GM23338 (cell line): ENCODE results near the gene ANO6. TPM values are rescaled to one million over a fixed set of nuclear protein-coding genes. Genes with fewer than 3 reads are reported as not detected.
A peak's percentile ranks its signal among the peaks of the same experiment; 100 is the strongest.

Source experiments
- ATAC-seq: fragments of 200-7000 bp; cut with Tn5 transposase; 3 replicates; pipeline ENCODE4 v1.9.1; 2020
- DNase-seq: peaks from one replicate; pipeline ENCODE4 v3.0.0-alpha.2; 2015; ENCODE audit warnings: low spot score
- H2AFZ ChIP-seq: fragments of 200-600 bp; sonication (generic); 2 replicates; pipeline ENCODE4 v1.8.0; 2016; ENCODE audit warnings: antibody characterized with exemption, mild to moderate bottlenecking, moderate library complexity
- H3F3A ChIP-seq: fragments of 200-600 bp; sonication (generic); replicated peaks from 2 replicates; pipeline ENCODE4 v1.8.0; 2017; ENCODE audit warnings: antibody characterized with exemption, mixed run types, low read depth
- H3K27ac ChIP-seq: fragments of 200-600 bp; sonication (generic); 2 replicates; pipeline ENCODE4 v1.6.1; 2016; ENCODE audit warnings: low read depth
- H3K27me3 ChIP-seq: fragments of 200-600 bp; sonication (generic); 2 replicates; pipeline ENCODE4 v1.8.0; 2016; ENCODE audit warnings: mild to moderate bottlenecking, mixed run types, moderate library complexity; ENCODE audit not compliant: insufficient read depth
- H3K36me3 ChIP-seq: fragments of 200-600 bp; sonication (generic); 2 replicates; pipeline ENCODE4 v1.8.0; 2016; ENCODE audit warnings: mild to moderate bottlenecking; ENCODE audit not compliant: insufficient read depth
- H3K4me1 ChIP-seq: fragments of 200-600 bp; sonication (generic); 2 replicates; pipeline ENCODE4 v1.8.0; 2016; ENCODE audit warnings: mild to moderate bottlenecking, moderate library complexity; ENCODE audit not compliant: insufficient read depth
- H3K4me2 ChIP-seq: fragments of 200-600 bp; sonication (generic); 2 replicates; pipeline ENCODE4 v1.7.1; 2017; ENCODE audit warnings: mixed run types
- H3K4me3 ChIP-seq: fragments of 200-600 bp; sonication (generic); 2 replicates; pipeline ENCODE4 v1.6.1; 2016; ENCODE audit warnings: mixed run types
- H3K79me2 ChIP-seq: fragments of 200-600 bp; sonication (generic); replicated peaks from 2 replicates; pipeline ENCODE4 v1.8.0; 2017; ENCODE audit warnings: mild to moderate bottlenecking; ENCODE audit not compliant: insufficient read depth
- H3K9me2 ChIP-seq: fragments of 200-600 bp; sonication (generic); 2 replicates; pipeline ENCODE4 v1.8.0; 2017; ENCODE audit not compliant: insufficient read depth
- H4K20me1 ChIP-seq: fragments of 200-600 bp; sonication (generic); replicated peaks from 2 replicates; pipeline ENCODE4 v1.8.0; 2017; ENCODE audit warnings: mild to moderate bottlenecking; ENCODE audit not compliant: insufficient read depth
- H3K27ac Mint-ChIP-seq: 2 replicates; pipeline ENCODE4 v1.8.0; 2020; ENCODE audit warnings: inconsistent platforms, mild to moderate bottlenecking, moderate library complexity, mixed read lengths
- H3K27me3 Mint-ChIP-seq: 3 replicates; pipeline ENCODE4 v1.8.0; 2022; ENCODE audit warnings: low read depth, mild to moderate bottlenecking, moderate library complexity, mixed read lengths, inconsistent platforms; ENCODE audit not compliant: insufficient read depth, poor library complexity
- H3K36me3 Mint-ChIP-seq: 3 replicates; pipeline ENCODE4 v1.8.0; 2021; ENCODE audit warnings: low read depth, mild to moderate bottlenecking, inconsistent platforms, moderate library complexity, mixed read lengths
- H3K4me1 Mint-ChIP-seq: 3 replicates; pipeline ENCODE4 v1.8.0; 2020; ENCODE audit warnings: mild to moderate bottlenecking, inconsistent platforms, mixed read lengths
- H3K4me3 Mint-ChIP-seq: 3 replicates; pipeline ENCODE4 v1.8.0; 2021; ENCODE audit warnings: moderate library complexity, mild to moderate bottlenecking, inconsistent platforms, mixed read lengths
- H3K9me3 Mint-ChIP-seq: 3 replicates; pipeline ENCODE4 v1.8.0; 2020; ENCODE audit warnings: moderate library complexity, mild to moderate bottlenecking, inconsistent platforms, mixed read lengths
- EZH2 ChIP-seq: fragments of 200-600 bp; sonication (generic); IDR thresholded peaks from one replicate; pipeline ENCODE4 v1.8.0; 2017; ENCODE audit warnings: antibody characterized with exemption, mild to moderate bottlenecking, low read depth; ENCODE audit not compliant: unreplicated experiment
- EZH2phosphoT487 ChIP-seq: fragments of 200-600 bp; sonication (generic); IDR thresholded peaks from one replicate; pipeline ENCODE4 v1.8.1; 2018; ENCODE audit warnings: antibody characterized with exemption; ENCODE audit not compliant: unreplicated experiment
- JUNB ChIP-seq: IDR thresholded peaks from one replicate; pipeline ENCODE4 v1.6.1; 2016; ENCODE audit warnings: antibody characterized with exemption; ENCODE audit not compliant: unreplicated experiment
- NANOG ChIP-seq: IDR thresholded peaks from 2 replicates; pipeline ENCODE4 v1.6.1; 2016; ENCODE audit warnings: antibody characterized with exemption, borderline replicate concordance
- POLR2AphosphoS5 ChIP-seq: IDR thresholded peaks from 2 replicates; pipeline ENCODE4 v1.6.1; 2016; ENCODE audit warnings: antibody characterized with exemption, low read depth
- STAT1 ChIP-seq: IDR thresholded peaks from one replicate; pipeline ENCODE4 v1.6.1; 2016; ENCODE audit warnings: antibody characterized with exemption; ENCODE audit not compliant: unreplicated experiment
- ZNF331 ChIP-seq: fragments of 250-450 bp; sonication (Bioruptor Pico); IDR thresholded peaks from 2 replicates; pipeline ENCODE4 v1.5.0; 2020; ENCODE audit warnings: low read depth, mild to moderate bottlenecking, moderate library complexity
- polyA plus RNA-seq: library from polyadenylated mRNA; unstranded; fragments of >200 nt; fragmentation: Nextera tagmentation; extraction: Ambion mirVana; gene quantifications from 2 replicates; pipeline ENCODE4 v1.2.1, GENCODE V29; 2016
- total RNA-seq: library from RNA; depleted of rRNA; stranded (reverse); fragments of >200 nt; shearing (Covaris generic); gene quantifications from 2 replicates; pipeline ENCODE4 v1.2.3, GENCODE V29; 2014
- TF ChIP-seq, protein P1 (sequence below): IDR thresholded peaks from 2 replicates; pipeline ENCODE4 v1.6.1; 2016; ENCODE audit warnings: antibody characterized with exemption
- TF ChIP-seq, protein P2 (sequence below): IDR thresholded peaks from one replicate; pipeline ENCODE4 v1.6.1; 2018; ENCODE audit warnings: antibody characterized with exemption; ENCODE audit not compliant: unreplicated experiment

Gene ANO6
- total and polyA plus RNA-seq, 2 experiments from 2014 or later: 21.1 to 48.9 TPM

DNA sequence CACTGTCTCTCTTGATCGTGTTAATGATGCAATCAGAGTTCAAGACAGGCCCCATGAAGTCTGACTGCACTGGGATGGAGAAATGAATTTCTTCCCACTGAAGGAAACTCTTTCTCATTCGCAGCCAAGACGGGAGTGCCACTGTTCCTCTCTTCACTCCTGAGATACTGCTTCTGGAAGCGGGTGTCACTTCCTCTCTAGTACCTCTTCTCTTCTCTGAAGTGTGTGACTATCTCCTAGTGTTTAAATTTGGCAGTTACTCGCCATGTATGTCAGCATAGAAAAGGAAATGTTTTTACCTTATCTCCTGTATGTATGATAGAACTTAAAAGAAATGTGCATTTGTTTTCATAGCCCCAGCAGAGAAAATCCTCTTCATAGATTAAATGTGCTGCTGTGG lies 215.2 kb downstream of the ANO6 start:
- ATAC-seq: no peak
- no peaks in the 10 kb centered on the region for H3K9me3 Mint-ChIP-seq
- no peak for DNase-seq
- H3K4me3 Mint-ChIP-seq: no peak overlapping the region
- Histone ChIP-seq H3K4me1 (peaks cover 28% of the 10 kb centered on the region), H3K4me3 (no peak overlapping the region), H3K36me3 (no peaks in the 10 kb centered on the region; the same call in 1 of the 2 replicates), H3K79me2 (no peaks in the 10 kb centered on the region), H3F3A (no peaks in the 10 kb centered on the region), H3K27me3 (peaks cover 10% of the 10 kb centered on the region; the same call in 1 of the 2 replicates), H4K20me1 (no peaks in the 10 kb centered on the region), H3K4me2 (no peak overlapping the region), H3K9me2 (no peaks in the 10 kb centered on the region), H3K27ac (no peak overlapping the region), H2AFZ (no peak overlapping the region)
- no peak overlapping the region for H3K27ac Mint-ChIP-seq
- TF ChIP-seq STAT1: no peak
- no peak for TF ChIP-seq JUNB
- no peak for TF ChIP-seq EZH2
- TF ChIP-seq EZH2phosphoT487: no peak
- TF ChIP-seq, protein P1, sequence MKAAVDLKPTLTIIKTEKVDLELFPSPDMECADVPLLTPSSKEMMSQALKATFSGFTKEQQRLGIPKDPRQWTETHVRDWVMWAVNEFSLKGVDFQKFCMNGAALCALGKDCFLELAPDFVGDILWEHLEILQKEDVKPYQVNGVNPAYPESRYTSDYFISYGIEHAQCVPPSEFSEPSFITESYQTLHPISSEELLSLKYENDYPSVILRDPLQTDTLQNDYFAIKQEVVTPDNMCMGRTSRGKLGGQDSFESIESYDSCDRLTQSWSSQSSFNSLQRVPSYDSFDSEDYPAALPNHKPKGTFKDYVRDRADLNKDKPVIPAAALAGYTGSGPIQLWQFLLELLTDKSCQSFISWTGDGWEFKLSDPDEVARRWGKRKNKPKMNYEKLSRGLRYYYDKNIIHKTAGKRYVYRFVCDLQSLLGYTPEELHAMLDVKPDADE: no peak
- no peak for TF ChIP-seq NANOG
- TF ChIP-seq ZNF331 (CRISPR knock-in tag): no peak
- TF ChIP-seq, protein P2, sequence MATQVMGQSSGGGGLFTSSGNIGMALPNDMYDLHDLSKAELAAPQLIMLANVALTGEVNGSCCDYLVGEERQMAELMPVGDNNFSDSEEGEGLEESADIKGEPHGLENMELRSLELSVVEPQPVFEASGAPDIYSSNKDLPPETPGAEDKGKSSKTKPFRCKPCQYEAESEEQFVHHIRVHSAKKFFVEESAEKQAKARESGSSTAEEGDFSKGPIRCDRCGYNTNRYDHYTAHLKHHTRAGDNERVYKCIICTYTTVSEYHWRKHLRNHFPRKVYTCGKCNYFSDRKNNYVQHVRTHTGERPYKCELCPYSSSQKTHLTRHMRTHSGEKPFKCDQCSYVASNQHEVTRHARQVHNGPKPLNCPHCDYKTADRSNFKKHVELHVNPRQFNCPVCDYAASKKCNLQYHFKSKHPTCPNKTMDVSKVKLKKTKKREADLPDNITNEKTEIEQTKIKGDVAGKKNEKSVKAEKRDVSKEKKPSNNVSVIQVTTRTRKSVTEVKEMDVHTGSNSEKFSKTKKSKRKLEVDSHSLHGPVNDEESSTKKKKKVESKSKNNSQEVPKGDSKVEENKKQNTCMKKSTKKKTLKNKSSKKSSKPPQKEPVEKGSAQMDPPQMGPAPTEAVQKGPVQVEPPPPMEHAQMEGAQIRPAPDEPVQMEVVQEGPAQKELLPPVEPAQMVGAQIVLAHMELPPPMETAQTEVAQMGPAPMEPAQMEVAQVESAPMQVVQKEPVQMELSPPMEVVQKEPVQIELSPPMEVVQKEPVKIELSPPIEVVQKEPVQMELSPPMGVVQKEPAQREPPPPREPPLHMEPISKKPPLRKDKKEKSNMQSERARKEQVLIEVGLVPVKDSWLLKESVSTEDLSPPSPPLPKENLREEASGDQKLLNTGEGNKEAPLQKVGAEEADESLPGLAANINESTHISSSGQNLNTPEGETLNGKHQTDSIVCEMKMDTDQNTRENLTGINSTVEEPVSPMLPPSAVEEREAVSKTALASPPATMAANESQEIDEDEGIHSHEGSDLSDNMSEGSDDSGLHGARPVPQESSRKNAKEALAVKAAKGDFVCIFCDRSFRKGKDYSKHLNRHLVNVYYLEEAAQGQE: no peak
- H3K4me1 Mint-ChIP-seq: peaks cover 46% of the 10 kb centered on the region
- peaks cover 43% of the 10 kb centered on the region for H3K36me3 Mint-ChIP-seq
- H3K27me3 Mint-ChIP-seq: peaks cover 4% of the 10 kb centered on the region

DNA sequence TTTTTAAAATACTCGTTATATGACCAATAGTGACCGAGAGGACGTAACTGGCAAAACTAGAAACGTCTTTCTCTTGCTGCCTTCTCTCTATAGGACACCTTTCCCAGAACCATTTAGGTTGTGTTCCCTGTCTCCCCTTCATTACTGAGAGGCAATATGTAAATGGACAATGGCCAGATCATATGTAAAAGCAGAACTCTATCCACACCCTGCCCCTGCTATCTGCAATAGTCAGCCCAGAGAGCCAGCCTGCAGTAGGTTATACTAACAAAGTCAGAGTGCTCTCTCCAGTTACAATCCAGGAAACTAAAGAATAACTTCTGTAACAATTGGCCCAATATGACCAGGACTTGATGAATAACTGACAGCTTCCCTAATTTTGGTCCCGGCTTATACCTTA lies 216.8 kb downstream of the ANO6 start:
- Mint-ChIP-seq H3K27me3 (peaks cover 5% of the 10 kb centered on the region), H3K4me1 (peaks cover 42% of the 10 kb centered on the region), H3K36me3 (peaks cover 28% of the 10 kb centered on the region), H3K9me3 (no peaks in the 10 kb centered on the region), H3K27ac (no peak overlapping the region), H3K4me3 (no peak overlapping the region)
- Histone ChIP-seq H4K20me1 (no peaks in the 10 kb centered on the region), H3K4me1 (peaks cover 25% of the 10 kb centered on the region), H3K4me3 (no peak overlapping the region), H3K27me3 (peaks cover 19% of the 10 kb centered on the region; the same call in 1 of the 2 replicates), H3K27ac (peak overlapping the region; percentile 82; the same call in 1 of the 2 replicates), H3K9me2 (no peaks in the 10 kb centered on the region), H3K79me2 (no peaks in the 10 kb centered on the region), H2AFZ (no peak overlapping the region), H3K36me3 (no peaks in the 10 kb centered on the region; the same call in 1 of the 2 replicates), H3F3A (no peaks in the 10 kb centered on the region), H3K4me2 (peak overlapping the region; percentile 55)
- ATAC-seq (no peak), DNase-seq (no peak)
- TF ChIP-seq ZNF331 (CRISPR knock-in tag) (no peak), EZH2 (no peak), POLR2AphosphoS5 (no peak), STAT1 (no peak)
- TF ChIP-seq, protein P1: no peak
- TF ChIP-seq, protein P2: no peak
